Endothelial cell of umbilical vein (primary cell): ENCODE measurements around the gene ZNHIT3.

Experiments used
- CTCF ChIP-seq, 2 donors: IDR thresholded peaks; 1 replicate in 1 of 2; 2 replicates in 1 of 2; pipeline ENCODE4 v1.5.1; 2011; ENCODE audit warnings: low read length in 2 of 2, mild to moderate bottlenecking in 2 of 2, moderate library complexity in 2 of 2, control low read depth in 1 of 2, inconsistent platforms in 1 of 2, low read depth in 1 of 2; ENCODE audit not compliant: insufficient read depth in 1 of 2; ENCODE audit errors: extremely low read depth in 1 of 2
- MAX ChIP-seq: IDR thresholded peaks from 2 replicates; pipeline ENCODE4 v1.6.1; 2011; ENCODE audit not compliant: insufficient read depth, insufficient read length
- POLR2A ChIP-seq: IDR thresholded peaks from 2 replicates; pipeline ENCODE4 v1.6.1; 2012; ENCODE audit warnings: low read depth, mild to moderate bottlenecking, control low read depth, low read length
- POLR2AphosphoS5 ChIP-seq: IDR thresholded peaks from 2 replicates; pipeline ENCODE4 v1.6.1; 2012; ENCODE audit warnings: low read depth, mild to moderate bottlenecking, control low read depth, low read length, moderate library complexity; ENCODE audit not compliant: insufficient read depth

GRCh38 chr17:36443777-36444176, 42.7 kb upstream of the ZNHIT3 start:
- TF ChIP-seq CTCF (IDR thresholded peaks at IDR 0.05; ENCODE audit: extremely low read depth in 1 of 2, insufficient read depth in 1 of 2, low read depth in 1 of 2, low read length in 2 of 2): no peak
- no peak for TF ChIP-seq POLR2AphosphoS5
- no peak for TF ChIP-seq MAX
- TF ChIP-seq POLR2A: no peak
